ENCODE measurements around the gene DUOX1. TPM values are rescaled to one million over a fixed set of nuclear protein-coding genes. Genes with fewer than 3 reads are reported as not detected.

DUOX1 gene
- total RNA-seq, 1 experiment from 2014 or later: 19.6 TPM

- POLR2A ChIA-PET: no interaction called here
- Histone ChIP-seq H3K9me3 (ENCODE audit: control insufficient read depth in 1 of 2, insufficient read depth in 1 of 2, low read depth in 1 of 2, low read length in 2 of 2) (no peaks in the 10 kb centered on the region), H3K9me2 (ENCODE audit: insufficient read depth) (no peaks in the 10 kb centered on the region), H2AFZ (ENCODE audit: low read depth, low read length, poor library complexity, severe bottlenecking) (no peak overlapping the region), H3K27ac (ENCODE audit: low read depth, low read length) (no peak overlapping the region), H3K4me2 (ENCODE audit: low read length) (no peak overlapping the region), H3K79me2 (ENCODE audit: insufficient read depth, low read length) (no peaks in the 10 kb centered on the region), H3K9ac (ENCODE audit: low read length) (no peak overlapping the region), H3K27me3 (ENCODE audit: insufficient read depth, low read length) (no peaks in the 10 kb centered on the region), H3K4me1 (ENCODE audit: control insufficient read depth in 1 of 2, insufficient read depth in 2 of 2, low read length in 2 of 2) (no peaks in the 10 kb centered on the region), H3K4me3 (replicated peaks in 1 of 2; ENCODE audit: low read depth in 1 of 2, low read length in 2 of 2) (no peak overlapping the region), H4K20me1 (ENCODE audit: insufficient read depth) (no peaks in the 10 kb centered on the region), H3K36me3 (ENCODE audit: control insufficient read depth in 1 of 2, insufficient read depth in 2 of 2, low read length in 2 of 2) (no peaks in the 10 kb centered on the region)
- CTCF ChIA-PET: no interaction called here
- TF ChIP-seq POLR2AphosphoS5 (IDR thresholded peaks at IDR 0.05; ENCODE audit: low read depth, low read length) (no peak), MAX (IDR thresholded peaks at IDR 0.05) (no peak), EZH2phosphoT487 (IDR thresholded peaks at IDR 0.05; ENCODE audit: borderline replicate concordance) (no peak), YY1 (IDR thresholded peaks at IDR 0.05; ENCODE audit: extremely low read depth, insufficient replicate concordance, low read depth, low read length) (no peak), POLR2A (IDR thresholded peaks at IDR 0.05; ENCODE audit: borderline replicate concordance, extremely low read depth, insufficient read depth, insufficient read length) (no peak), RAD21 (IDR thresholded peaks at IDR 0.05; ENCODE audit: low read depth) (no peak), SRF (IDR thresholded peaks at IDR 0.05; ENCODE audit: low read depth) (no peak), CTCF (IDR thresholded peaks at IDR 0.05 in 2 of 3, conservative IDR thresholded peaks at IDR 0.05 in 1 of 3; ENCODE audit: borderline replicate concordance in 1 of 3, insufficient read depth in 1 of 3, low read depth in 2 of 3, low read length in 2 of 3) (no peak), FOSL1 (IDR thresholded peaks at IDR 0.05; ENCODE audit: low read depth) (no peak), CBX3 (IDR thresholded peaks at IDR 0.05; ENCODE audit: low read depth) (no peak), ZBTB33 (IDR thresholded peaks at IDR 0.05; ENCODE audit: extremely low read depth, insufficient replicate concordance, low read length) (no peak), EZH2 (IDR thresholded peaks at IDR 0.05) (no peak), ZNF274 (IDR thresholded peaks at IDR 0.05; ENCODE audit: low read depth, low read length) (no peak), SIN3A (IDR thresholded peaks at IDR 0.05; ENCODE audit: low read depth) (no peak), CEBPB (IDR thresholded peaks at IDR 0.05; ENCODE audit: low read depth) (no peak), ZFX (IDR thresholded peaks at IDR 0.05) (no peak), SP1 (IDR thresholded peaks at IDR 0.05; ENCODE audit: low read depth) (no peak), ATF3 (IDR thresholded peaks at IDR 0.05) (no peak)
- DNase-seq (ENCODE audit: low read depth, low spot score) (no peak), ATAC-seq (no peak)
- intact Hi-C loops (cut with micrococcal nuclease): no loop called here
- BruUV-seq (replicated peaks): no TSS peak
- RAD21 ChIA-PET (ENCODE audit: low non-redundant PET in 1 of 2, low total read pairs in 2 of 2, uncharacterized antibody in 2 of 2, unreplicated experiment in 2 of 2): no interaction called here
Observed at GRCh38 chr15:45107941-45108630, 21.7 kb upstream of the DUOX1 start.

Data from HCT116 (cell line).